Endometrial microvascular endothelial cells (primary cell): Measurements from ENCODE around the gene ABHD1. TPM values are rescaled to one million over a fixed set of nuclear protein-coding genes. Genes with fewer than 3 reads are reported as not detected.
"Not testable (repeated sequence)": the region's sequence is repeated elsewhere in the genome, so short reads cannot be mapped to it uniquely, and the experiment has no call there.

ENCODE experiments used
- in situ Hi-C: cut with HindIII; loops from 2 replicates; pipeline ENCODE4 v1.10.0; 2017; ENCODE audit warnings: low sequenced_read_pairs, low pct_unique_long_range_greater_than_20kb; ENCODE audit errors: inconsistent ontology term
- total RNA-seq: library from RNA; depleted of rRNA; stranded (reverse); fragments of >200 nt; gene quantifications from one replicate; pipeline ENCODE4 v1.2.3, GENCODE V29; 2015; ENCODE audit errors: inconsistent ontology term

The ABHD1 gene
- total RNA-seq, 1 donor from 2014 or later: not detected

DNA sequence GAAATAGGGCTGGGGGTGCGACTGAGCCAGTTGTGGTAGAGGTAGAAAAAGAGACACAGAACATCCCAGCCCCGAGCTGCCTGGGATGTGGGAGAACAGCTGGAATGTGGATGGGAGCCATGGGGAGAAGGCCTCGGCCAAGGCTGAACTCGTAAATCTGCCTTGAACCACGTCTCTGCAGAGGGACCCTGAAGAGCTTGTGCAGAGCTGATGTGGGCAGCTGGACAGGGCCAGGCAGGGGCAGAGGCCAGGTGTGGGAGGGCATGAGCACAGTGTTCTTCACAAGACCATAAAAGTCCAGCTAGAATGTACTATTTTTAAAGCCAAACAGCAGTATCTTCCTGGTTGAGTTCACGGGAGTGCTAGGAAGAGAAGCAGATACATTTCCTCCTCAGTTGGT lies 30.9 kb downstream of the ABHD1 start:
- in situ Hi-C loops: no loop called here

GRCh38 chr2:27155069-27155520 lies 31.5 kb downstream of the ABHD1 start:
- in situ Hi-C loops: no loop called here

- in situ Hi-C loops: no loop called here
These were observed 34.9 kb downstream of the ABHD1 start for GRCh38 chr2:27158468-27158867.

- in situ Hi-C loops: no loop called here
These were observed 35.7 kb downstream of the ABHD1 start for GRCh38 chr2:27159271-27159670.

DNA sequence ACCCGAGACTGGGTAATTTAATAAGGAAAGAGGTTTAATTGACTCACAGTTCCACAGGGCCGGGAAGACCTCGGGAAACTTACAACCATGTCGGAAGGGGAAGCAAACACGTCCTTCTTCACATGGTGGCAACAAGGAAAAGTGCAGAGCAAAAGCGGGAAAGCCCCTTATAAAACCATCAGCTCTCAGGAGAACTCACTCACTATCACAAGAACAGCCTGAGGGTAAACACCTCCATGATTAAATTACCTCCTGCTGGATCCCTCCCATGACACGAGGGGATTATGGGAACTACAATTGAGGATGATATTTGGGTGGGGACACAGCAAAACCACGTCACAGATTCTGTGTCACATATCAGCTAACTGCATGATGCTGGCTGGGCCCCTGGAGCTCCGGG lies 36.6 kb downstream of the ABHD1 start:
- in situ Hi-C loops: no loop called here

DNA sequence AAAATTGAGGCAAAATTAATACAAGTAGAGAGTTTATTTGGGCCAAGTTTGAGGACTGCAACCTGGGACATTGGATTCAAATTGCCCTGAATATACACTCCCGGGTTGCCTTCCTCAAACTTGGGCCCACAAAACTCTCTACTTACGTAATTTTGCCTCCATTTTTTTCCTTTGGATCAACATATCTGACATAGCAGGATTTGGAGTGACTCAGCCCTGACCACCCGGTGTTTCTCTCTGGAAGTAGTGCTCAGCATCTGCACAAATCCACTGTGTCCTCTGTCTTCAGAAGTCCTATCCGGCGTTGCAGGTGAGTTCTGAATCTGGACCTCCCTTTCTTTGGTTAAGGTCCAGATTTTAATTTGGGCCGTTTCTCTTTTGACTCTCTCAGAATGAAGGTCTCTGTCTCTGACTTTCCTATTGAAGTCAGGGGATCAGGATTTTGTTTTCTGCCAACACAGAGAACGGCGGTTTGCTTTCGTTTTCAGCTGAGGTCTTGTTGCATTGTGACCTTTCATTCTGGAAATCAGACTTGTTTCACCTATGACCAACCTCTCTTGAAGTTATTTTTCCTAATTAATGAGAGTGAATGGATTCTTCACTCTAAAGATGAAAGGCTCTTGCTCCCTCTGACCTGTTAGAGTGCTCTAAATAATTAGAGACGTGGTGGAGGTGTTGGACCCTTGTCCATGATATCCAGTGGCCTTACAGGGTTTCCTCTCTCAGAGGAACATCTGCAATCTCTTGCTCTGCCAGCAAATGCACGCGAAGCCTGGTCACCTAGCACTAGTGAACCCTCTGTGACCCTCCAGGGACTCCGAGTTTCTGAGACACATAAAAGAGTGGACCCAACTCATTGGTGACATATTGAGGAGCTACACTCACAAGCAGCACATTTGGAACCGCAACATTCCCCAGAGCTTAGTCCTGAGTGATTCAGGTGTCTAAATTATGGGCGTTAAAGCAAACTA lies 38.8 kb downstream of the ABHD1 start:
- in situ Hi-C loops: no loop called here

DNA sequence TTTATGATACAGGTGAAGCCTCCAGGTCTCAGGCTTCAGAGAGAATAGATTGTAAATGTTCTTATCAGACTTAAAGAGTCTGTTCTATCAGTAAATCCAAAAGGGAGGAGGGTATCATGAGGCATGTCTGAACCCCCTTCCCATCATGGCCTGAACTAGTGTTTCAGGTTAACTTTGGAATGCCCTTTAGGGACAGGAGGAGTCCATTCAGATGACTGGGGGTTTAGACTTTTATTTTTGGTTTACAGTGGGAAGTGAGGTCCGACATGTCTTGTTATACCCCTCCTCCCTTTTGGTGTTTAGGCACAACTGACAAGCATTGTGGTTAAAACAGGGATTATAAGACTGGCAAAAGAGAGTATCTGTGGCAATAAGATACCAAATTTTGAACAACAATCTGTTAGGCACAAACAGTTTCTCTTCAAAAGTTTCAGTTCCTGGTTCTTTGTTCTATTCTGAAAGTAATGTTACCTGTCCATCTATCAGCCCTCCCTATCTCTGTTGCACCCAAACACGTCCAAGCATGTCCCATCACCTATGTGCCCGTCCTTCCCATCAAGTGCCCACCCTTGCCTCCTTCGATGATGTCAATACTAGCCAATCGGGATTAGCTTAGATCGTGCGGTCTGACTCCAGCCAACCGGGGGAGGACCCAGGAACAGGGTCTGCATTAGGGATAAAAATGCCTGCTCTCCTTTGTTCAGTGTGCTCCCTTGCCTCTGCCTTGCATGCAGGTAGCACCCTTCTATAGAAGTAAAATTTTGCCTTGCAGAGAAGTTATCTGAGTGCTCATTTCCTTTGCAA lies 41.5 kb downstream of the ABHD1 start:
- in situ Hi-C loops: no loop called here

- in situ Hi-C loops: no loop called here
These were observed 47.1 kb downstream of the ABHD1 start for GRCh38 chr2:27170581-27171337.

DNA sequence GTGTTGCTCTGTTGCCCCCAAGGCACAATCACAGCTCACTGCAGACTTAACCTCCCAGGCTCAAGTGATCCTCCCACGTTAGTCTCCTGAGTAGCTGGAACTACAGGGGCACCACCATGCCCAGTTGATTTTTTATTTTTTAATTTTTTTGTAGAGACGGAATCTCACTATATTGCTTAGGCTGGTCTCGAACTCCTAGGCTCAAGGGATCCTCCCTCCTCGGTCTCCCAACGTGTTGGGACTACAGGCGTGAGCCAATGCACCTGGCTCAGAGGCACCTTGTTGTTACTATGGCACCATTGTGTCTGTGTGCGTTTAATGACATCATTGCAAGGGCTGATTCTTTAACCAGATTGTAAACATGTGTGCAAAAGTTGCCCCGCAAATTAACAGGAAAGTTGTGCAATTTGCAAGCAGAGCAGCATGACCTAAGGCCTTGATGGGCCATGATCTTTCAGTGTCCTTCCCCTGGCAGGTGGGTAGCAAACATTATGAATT lies 47.8 kb downstream of the ABHD1 start:
- in situ Hi-C loops: no loop called here

GRCh38 chr2:27174638-27175037 lies 51.0 kb downstream of the ABHD1 start:
- in situ Hi-C loops: no loop called here

DNA sequence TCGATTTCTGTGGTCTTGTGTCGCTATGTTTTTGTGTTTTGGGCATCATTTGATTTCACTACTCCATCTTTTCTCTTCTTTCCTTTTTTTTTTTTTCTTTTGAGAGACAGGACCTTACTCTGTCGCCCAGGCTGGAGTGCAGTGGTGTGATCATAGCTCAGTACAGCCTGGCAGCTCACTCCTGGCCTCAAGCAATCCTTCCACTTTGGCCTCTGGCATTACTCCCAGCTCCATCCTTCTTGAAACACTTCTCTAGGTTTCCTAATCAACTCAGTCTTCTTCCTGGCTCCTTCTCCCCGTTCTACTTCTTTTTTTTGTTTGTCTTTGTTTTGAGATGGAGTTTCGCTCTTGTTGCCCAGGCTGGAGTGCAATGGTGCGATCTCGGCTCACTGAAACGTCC lies 51.7 kb downstream of the ABHD1 start:
- in situ Hi-C loops: no loop called here

GRCh38 chr2:27175781-27176180 lies 52.2 kb downstream of the ABHD1 start:
- in situ Hi-C loops: not testable (repeated sequence)

DNA sequence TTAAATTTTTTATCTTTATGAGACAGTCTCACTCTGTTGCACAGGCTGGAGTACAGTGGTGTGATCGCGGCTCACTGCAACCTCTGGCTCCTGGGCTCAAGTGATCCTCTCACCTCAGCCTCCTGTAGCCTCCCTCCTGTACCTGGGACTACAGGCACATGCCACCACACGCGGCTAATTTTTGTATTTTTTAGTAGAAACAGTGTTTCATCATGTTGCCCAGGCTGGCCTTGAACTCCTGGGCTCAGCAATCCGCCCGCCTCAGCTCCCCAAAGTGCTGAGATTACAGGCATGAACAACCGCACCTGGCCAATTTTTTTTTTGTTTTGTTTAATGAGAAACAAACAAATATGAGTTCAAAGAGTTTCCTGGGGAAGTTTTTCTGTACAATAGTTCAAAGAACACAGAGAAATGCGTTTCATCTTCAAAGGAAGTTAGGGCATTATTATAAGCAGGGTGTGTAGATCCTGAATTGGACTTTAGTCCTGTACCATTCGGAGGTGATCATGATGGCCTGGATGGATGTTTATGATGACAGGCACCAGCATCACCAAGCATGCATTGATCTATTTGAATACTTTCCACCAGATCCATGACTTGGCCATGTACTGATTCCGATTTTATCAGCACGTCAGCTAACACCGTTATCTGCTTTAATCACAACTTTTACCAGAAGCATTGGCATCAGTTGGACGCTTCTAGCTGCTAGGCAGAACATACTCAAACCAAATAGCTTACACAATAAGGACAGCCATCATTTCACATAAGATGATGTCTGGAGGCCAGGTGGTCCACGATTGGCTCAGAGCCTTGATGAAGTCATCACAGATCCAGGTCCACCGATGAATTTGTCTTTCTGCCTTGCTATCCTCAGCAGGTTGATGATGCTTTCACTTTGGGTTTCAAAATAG lies 54.1 kb downstream of the ABHD1 start:
- in situ Hi-C loops: no loop called here

- in situ Hi-C loops: no loop called here
These were observed 54.9 kb downstream of the ABHD1 start for GRCh38 chr2:27178469-27178868.

DNA sequence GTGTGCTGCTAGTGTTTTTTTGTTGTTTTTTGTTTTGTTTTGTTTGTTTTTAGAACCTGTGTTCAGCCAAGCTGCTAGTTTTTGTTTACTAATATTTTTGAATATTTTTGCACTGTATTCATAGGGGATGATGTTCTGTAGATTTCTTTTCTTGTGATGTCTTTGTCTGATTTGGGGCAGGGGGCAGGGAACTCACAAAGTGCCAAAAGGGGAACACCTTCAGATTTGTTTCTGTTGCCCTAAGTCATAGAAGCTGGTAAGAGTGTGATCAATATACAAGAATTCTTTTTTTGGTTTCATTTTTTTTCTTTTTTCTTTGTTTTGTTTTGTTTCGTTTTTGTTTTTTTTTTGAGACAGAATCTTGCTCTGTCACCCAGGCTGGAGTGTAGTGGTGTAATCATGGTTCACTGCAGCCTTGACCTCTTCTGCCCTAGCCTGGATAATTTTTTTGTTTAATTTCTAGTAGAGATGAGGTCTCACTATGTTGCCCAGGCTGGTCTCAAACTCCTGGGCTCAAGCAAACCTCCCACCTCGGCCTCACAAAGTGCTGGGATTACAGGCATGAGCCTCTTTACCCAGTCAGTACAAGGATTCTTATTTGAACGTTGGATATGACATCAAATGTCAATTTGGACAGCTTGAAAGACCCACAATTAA lies 55.9 kb downstream of the ABHD1 start:
- in situ Hi-C loops: no loop called here
